HL-60/S4 treated with retinoic acid at 250 ng/mL for 4 days and 3 days (cell line): ENCODE results near the gene GGN.

Source experiments
- in situ Hi-C: fragments of 300-500 bp; cut with MboI; formaldehyde crosslinking; loops from 2 replicates; pipeline ENCODE4 v1.7.0; 2022; ENCODE audit warnings: low sequenced_read_pairs

Gene GGN

DNA sequence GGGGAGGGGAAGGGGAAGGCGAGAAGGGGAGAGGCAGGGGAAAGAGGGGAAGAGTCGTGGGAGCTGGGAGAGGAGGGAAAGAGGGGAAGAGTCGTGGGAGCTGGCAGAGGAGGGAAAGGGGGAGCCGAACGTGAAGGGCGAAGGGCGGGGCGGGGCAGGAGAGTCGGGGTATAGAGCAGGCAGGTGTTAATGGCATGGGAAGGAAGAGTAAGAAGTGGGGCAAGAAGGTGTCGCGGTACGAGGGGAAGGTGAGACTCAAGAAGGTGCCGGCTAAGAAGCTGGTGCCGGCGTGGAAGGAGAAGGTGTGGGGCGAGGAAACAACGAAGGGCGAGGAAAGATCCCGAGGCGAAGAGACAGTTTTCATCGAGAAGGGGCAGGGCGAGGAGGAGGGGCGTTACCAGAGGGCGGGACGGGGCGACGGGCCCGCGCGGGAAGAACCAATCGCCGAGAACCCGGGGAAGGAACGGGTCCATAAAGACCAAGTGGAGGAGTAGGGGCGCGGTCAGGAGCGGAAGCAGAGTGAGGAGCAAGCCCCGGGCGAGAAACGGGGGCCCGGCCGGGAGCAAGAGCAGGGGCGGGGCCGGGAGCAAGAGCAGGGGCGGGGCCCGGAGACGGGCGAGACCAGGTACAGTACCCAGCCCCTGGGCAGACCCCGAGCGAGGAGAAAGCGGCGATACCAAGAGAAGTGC is 51.7 kb downstream of the GGN start:
- in situ Hi-C loops: loop anchor here (25.0 kb wide), 1 partner anchor 424 kb away; the partner anchor contains the start of genes SIPA1L3 and WDR87
